NCI-H1930 (cell line): ENCODE measurements around the gene NCKAP5.
"Not testable (repeated sequence)": the region's sequence is repeated elsewhere in the genome, so short reads cannot be mapped to it uniquely, and the experiment has no call there.

ENCODE experiments used
- DNase-seq, 2 experiments: peaks; one replicate each; lab custom pipeline; 2025; lab: John Stamatoyannopoulos, UW

The NCKAP5 gene

DNA sequence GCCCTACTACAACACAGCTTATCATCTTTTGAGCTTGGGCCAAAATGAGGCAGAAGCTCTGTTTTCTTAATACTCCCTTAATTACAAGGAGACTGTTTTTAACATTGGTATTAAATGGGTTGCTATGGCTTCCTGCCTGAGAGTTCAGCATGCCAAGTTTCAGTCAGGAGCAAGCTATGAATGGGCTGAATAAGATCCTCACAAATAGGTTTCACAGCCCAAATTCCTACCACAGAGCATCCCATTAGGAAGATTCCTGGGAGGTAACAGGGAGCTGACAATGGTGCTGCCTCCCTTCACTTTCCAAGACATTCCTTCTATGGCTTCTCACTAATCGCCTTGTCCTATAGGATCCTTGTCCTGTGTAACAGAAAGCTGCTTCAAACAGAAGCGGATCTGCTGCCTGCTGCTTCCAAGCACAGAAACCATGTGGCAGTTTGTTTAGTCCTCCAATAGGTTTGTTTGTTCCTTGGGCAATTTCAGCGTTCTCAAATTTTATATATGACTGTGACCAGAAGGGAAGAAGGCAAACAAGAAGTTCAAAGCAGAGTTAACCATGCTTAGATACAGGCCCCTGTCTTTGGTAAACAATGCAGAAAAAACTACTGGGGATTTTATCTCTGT is 70.9 kb downstream of the NCKAP5 start:
- DNase-seq, result no peak

DNA sequence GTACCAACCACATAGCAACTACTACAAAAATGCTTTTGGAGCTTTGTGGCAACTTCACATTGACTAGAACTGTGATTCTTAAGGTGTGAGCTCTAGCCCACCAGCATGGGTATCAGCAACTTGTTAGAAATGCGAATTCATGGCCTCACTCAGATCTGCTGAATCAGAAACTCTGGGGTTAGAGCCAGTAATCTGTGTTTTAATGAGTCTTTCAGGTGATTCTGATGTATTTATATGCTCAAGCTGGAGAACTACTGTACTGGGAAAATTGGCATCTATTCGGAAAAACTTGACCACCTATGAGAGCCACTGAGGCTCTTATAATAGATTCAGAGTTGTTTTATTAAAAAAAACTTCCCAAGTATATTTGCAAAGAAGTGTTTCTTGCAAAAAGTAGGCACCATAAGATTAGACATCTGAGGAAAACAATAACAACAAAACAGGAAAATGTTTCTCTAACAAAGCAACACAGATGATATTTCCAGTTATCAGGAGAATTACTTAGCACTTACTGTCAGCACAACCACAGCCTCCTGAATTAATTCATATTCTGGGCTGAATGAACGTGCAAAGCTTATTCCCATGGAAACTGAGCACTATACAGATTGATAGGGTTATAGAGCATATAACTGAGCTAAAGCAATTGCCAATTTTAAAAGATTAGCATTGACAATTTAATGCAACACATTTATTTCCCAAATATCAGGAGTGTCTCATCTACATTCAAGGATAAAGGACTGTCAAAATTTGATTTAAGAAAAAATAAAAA is 71.6 kb downstream of the NCKAP5 start:
- no peak for DNase-seq

DNA sequence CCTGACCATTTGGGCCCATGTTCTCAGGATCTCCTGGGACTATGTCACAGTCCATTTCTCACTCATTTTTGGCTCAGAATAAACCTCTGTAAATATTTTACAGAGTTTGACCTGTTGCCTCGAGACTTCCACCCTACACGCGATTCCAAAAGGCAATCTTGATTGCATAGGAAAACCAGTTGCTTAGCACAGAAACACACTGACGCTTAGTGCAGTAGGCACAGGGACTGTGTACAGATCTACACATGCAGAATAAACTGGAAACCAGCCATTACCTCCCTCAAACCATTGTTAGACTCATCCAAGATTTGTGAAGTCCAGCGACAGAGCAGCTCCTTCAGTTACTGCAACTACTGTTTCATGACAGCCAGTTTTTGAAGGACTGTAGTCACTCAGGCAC is 73.0 kb downstream of the NCKAP5 start:
- no peak for DNase-seq

DNA sequence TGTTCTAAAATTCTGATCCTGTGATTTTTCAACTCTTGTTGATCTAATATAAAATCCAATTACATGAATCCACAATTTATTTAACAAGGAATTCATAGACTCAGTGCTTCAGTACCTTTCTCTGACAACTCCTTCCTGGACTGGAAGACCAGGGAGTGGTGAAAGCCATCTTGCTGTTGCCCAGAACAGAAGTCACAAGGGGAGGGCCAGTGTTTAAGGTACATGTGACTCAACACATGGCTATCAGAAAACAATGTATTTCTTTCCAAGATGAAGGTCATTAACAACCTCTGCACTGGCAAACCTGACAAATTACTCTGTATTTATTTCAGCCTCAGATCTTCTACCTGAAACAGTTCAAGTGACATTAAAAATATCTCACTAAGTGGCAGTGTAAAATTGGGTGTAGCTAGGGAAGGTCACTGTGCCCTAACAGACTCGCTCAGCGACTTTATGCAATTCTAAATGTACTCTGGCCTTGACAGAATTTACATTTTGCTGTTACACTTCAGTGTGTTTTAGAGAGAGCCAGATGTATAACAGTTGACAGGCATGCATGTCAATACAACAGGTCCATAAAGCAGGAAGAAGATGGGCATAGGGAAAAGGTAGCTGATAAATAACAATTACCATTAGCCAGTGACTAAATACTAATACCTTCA is 75.4 kb downstream of the NCKAP5 start:
- DNase-seq, result no peak

DNA sequence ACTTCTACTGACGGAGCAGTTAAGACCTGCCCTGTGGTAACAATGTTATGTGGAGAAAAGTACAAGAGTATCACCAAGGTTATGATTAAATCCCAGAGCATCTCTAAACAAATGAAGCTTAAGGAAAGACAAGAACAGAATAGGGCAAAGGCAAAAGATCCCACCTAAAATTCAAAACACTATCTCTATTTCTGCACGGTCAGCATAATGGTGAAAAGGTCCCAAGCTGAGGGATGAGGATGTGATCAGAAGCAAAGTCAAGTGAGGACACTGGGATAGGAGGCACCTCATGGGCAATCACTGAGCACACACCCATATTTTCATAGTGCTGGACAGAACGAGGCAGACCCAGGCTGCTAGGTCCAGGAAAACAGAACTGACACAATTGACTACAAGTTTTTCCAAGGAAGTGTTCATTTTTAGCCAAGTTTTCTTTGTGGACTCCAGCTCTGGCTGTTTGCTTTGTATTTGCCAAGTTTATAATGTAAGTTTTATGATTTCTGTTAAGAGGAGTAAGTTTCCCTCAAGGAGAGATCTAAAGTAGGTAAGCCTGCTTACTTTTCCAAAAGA is 77.8 kb downstream of the NCKAP5 start:
- no peak for DNase-seq

DNA sequence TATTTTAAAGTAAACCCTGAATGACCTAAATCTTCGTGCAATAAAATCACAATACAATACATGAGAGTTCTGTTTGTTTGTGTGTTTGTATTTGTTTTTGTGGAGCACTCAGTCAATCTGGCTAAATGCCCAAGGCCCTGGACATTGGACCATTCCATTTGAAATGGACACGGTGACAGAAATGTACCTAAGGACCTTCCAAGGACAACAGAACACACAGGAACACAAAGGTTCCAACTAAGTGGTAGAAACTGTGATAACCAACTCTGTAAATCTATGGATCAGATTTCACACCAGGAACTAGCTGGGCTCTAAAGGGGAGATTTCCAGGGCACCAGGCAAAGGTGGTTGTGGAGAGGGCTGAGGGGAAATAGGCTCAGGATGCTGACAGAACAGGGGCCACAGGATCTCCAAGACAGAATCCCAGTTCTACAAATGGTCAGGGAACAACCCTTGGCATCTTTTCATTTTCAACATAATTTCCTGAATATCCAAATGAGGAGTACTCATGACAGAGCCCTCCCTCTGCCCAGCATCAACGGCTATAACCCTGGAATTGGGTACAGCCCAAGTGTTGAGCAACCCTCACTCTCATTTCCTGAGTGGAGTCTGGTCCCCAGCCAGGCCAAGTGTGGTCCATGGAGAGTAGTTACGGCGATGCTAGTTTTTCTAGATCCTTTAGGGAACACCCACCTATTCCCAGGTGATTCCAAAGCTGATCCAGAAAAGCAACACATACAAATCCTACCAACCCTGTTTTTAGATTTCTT is 78.4 kb downstream of the NCKAP5 start:
- DNase-seq, result no peak

DNA sequence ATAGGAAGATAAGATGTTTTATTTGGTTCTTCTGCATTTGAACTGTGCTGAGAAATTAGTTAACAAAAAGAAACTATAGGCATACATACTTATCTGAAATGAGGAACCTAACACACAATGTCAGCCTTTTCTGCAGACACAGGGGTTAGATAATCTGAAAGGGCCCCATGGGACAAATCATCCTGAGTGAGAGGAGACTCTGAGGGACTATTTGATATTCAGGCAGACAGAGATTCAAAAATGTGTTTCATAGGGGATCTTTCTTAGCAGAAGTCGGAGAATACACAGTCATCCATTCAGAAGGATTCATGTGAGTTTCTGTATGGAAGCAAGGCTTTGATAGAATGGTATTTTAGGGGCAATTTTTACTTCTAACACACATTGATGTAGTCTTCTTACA is 79.1 kb downstream of the NCKAP5 start:
- DNase-seq, result no peak

DNA sequence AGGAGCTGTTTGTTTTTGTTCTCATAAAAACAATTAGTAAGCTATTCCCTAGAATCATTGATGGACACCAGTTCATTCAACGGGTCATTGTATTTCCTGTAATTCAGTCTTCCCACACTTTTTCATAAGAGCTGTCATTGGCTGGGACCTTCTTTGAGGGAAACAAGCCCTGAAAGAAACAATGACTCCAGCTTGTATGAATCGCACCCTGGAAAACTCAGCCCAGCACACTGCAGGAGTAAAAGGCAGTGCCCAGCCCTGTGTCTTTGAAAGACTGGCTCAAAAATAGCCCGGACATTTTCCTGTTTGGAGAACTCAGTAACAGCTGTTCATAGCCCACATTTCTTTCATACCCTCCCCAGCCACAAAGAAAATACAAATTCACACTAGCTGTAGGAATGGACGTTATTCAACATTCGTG is 81.5 kb downstream of the NCKAP5 start:
- no peak for DNase-seq

DNA sequence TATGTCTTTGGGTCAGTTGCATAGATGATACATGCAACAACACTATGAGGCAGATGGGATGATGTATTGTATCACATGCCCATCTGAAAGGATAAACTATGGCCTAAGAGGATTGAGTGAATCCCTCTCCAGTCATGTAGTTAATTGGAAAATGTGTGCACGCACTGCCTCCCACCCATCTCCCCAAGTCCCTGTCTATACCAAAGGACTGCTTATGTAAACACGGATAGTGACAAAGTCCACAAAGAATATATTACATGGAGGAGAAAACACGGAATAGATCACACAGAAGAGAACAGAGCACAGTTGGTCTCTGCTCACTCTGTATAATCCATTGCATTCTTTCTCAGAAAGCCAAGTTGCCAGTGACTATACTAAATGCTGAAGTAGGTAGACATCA is 82.4 kb downstream of the NCKAP5 start:
- DNase-seq, result no peak

DNA sequence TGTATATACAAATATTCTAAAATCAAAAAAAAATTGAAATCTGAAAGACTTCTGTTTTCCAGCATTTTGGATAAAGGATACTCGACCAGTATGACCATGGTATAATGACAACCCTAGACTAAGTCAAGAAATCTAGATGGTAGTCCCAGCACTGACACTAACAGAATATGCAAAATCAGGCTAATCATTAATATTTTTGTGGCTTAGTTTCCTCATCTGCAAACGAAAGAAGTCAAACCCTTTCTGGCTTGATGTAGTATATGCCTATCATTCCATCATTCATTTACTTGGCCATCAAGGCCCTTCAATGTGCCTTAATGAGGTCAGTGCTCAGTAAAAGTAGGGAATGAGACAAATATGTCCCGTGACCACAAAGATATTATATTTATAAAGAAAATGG is 83.5 kb downstream of the NCKAP5 start:
- no peak for DNase-seq

DNA sequence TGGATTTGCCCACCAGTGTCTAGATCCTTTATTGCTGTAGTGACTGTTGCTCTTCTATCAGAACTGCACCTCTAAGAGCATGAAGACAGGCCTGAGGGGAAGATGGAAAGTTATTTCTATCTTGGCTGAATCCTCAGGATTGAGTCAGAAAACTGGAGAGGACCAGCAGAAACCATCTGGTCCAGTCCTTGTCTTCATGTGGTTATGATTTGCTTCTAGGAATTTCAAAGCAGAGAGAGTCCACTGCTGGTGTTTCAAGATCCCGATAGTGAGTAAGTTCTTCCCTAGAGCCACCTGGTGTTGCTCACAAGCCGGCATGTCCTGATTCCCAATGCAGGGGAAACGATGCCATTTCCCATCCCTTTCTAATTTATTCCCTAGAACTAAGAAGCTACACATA is 84.2 kb downstream of the NCKAP5 start:
- no peak for DNase-seq

DNA sequence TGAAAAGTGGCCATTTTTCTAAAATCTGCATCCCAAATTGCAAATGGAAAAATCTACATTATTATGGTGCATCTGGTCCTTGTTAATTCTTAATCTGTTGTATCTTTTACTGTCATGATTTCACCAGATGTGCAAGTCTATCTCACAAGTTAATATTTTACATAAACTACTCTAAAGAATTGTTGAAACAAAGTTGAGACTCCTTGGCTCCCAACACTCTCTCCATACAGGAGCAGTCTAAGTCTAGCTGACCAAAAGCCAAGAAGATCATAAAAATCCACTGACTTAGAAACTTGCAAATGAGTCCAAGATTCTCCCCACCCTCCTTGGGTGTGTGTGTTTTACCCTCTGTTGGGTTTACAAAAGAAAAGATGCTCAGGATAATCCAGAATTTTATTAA is 85.1 kb downstream of the NCKAP5 start:
- no peak for DNase-seq

DNA sequence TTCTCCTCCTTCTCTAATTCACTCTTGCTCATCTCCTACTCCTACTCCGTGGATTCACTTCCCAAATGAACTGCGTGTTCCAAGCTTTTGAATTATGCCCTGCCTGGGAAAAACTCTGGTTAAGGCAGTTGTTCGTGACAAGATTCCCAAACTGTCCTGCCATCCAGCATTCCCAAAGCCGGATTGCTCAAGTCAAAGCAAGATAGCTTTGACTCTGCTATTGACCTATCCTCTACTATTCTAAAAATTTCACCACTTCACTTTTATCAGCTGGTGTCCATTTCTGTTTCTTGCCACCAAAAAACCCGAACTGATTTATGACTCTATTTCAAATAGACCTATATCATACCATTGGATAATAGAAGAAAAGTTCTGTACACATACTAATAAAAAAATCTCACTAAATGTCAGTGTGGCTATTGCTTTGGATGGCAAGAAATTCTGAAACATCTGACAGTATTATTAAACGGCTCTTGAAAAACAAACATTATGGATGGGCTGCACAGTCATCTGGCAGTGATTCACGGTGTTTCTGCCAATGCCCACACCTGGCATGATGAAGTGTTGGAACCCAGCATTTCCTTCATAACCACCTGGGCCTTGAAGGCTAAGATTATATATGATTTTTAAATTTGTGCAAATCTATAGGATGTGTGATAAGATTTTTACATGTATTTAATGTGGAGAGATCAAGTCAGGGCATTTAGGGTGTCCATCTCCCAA is 87.4 kb downstream of the NCKAP5 start:
- DNase-seq, result no peak

DNA sequence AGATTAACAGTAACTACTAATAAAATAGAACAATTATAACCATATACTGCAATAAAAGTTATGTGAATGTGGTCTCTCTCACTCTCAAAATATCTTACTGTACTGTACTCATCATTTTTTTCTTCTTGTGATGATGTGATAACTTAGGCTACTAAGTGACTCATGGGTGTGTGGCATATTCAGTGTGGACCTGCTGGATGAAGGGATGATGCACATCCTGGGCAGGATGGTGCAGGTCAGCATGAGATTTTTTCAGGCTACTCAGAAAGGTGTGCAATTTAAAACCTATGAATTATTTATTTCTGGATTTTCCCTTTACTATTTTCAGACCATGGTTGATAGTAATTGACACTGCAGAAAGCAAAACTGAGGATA is 90.7 kb downstream of the NCKAP5 start:
- no peak for DNase-seq

DNA sequence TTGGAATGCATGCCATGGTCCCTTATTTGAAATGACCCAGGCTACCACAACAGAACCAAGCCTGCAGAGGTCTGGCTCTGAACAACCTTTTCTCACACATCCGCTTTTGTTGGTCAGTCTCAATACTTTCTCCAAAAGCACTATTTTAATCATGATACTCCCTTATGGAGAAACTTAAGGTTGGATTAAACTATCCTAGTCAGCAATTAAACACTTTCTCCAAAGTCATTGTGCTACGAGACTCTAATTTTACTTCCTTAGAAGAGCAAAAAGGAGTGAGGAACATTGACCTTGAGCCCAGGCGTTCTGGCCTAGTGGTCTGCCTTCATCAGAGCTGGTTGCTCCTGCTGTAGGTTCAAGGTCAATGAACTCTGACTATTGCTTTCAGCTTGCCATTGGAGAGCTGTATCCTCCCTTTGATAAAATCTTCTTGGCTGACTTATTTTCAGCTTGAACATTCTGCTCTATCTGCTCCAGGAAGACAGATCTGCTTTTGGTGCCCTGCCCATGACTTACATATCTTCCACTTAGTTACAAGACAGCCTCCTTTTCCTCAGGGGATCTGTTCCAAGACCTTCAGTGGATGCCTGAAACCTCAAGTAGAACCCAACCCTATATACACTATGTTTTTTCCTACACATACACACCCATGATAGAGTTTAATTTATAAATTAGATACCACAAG is 91.2 kb downstream of the NCKAP5 start:
- no peak for DNase-seq

DNA sequence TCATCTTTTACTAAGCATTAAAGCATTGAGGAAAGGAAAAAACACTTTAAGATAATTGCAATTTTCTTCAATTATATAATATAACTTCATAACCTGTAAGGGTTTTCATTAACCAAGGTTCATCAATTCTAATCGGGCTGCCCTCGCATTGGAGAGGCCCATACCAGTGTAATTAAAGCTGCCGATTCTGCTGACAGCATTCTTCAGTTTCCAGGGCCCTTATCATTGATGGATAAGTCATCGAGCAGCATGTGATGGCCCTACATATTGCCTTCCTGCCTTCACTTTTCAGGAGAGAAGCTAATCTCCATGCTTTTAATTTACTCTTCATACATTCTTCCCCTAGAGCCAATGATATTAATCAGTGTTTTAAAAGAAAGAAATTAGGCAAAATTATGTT is 92.0 kb downstream of the NCKAP5 start:
- DNase-seq, result no peak

DNA sequence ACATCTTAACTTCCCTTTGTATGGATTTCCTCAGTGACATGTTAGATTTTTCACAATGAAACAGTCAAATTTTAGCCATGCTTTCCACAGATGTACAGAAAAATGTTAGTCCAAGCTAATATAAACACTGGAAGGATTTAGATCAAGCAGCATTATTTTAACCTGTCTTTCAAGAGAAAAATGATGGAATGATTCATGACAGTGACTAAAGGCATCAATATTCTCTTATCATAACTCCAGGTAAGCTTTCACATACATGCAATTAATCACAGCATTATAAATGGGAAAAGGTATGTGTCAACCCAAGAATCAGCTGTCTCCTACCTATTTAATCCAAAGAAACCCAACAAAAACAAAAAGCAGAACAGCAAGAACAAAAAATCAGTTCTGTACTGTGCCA is 92.7 kb downstream of the NCKAP5 start:
- DNase-seq, result no peak

DNA sequence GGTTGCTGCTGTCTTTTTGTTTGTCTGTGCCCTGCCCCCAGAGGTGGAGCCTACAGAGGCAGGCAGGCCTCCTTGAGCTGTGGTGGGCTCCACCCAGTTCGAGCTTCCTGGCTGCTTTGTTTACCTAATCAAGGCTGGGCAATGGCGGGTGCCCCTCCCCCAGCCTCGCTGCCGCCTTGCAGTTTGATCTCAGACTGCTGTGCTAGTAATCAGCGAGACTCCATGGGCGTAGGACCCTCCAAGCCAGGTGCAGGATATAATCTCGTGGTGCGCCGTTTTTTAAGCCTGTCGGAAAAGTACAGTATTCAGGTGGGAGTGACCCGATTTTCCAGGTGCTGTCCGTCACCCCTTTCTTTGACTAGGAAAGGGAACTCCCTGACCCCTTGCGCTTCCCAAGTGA is 97.8 kb downstream of the NCKAP5 start:
- not testable (repeated sequence) for DNase-seq

DNA sequence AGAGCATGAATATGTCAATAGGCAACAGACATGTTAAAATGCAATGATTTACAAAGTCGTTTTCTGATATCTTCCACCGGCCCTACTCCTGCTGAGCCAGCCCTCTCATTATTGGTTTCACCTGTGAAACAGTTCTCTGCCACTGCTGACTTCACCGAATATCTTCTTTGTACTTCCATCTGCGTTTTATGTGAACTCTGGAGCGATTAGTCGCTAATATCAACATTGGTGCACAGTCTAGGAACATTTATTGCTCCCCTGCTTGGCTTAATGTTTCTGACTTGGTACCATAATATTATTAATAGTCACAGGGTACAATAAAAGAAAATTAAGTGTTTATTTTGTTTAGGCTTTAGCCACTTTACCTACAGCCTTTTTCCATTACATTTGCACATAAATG is 105.5 kb downstream of the NCKAP5 start:
- no peak for DNase-seq

DNA sequence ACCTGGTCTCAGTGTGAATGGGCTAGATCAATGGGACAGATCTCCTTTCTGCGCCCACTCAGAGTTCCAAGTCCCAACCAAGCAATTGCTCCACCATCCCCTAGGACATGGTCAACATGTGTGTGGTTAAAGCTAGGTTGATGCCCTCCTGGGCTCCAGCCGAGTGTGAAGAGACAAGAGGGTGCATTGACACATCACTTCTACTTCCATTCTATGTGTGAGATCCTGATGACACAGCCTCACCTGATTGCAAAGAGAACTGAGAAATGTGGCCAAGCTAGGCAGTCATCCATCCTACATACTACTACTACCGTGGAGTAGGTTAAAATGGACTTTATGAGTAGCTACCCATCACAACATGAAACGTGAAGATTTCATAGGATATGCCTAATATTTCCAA is 106.8 kb downstream of the NCKAP5 start:
- no peak for DNase-seq

DNA sequence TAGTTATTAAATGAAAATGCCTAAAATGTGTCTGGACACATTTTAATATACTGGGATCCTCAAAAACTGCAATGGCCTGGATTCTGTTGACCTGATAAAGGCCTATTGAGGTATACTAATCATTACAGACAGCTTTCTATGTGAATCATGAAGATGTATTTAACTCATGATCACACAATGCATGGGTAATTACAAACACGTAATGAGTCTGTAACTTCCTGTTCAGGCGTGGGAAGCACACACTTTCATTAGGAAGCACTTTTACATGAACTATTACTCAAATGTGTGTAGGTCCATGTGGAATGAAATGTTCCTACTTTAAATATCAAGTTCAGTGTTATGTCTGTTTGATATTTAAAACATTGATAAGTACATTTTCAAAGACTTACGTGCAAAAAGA is 108.7 kb downstream of the NCKAP5 start:
- DNase-seq, result no peak
